Memory B cell (primary cell): Measurements from ENCODE around the gene TSHZ1.

Experiments
- ATAC-seq: fragments of 150-1000 bp; cut with Tn5 transposase; 2 replicates; pipeline ENCODE4 v1.10.0; 2021; ENCODE audit warnings: low read depth, mild to moderate bottlenecking, moderate library complexity
- DNase-seq, 2 donors: peaks; one replicate each; pipeline ENCODE4 v3.0.0; 2022; ENCODE audit warnings: low spot score in 2 of 2
- H3K27ac Mint-ChIP-seq: one replicate; pipeline ENCODE4 v1.8.0; 2022; ENCODE audit warnings: mild to moderate bottlenecking, moderate library complexity, mixed read lengths
- H3K27me3 Mint-ChIP-seq: one replicate; pipeline ENCODE4 v1.8.0; 2022; ENCODE audit warnings: mixed read lengths
- H3K36me3 Mint-ChIP-seq: one replicate; pipeline ENCODE4 v1.8.0; 2022; ENCODE audit warnings: mild to moderate bottlenecking, mixed read lengths
- H3K4me1 Mint-ChIP-seq: one replicate; pipeline ENCODE4 v1.8.0; 2022; ENCODE audit warnings: mixed read lengths
- H3K4me3 Mint-ChIP-seq: one replicate; pipeline ENCODE4 v1.8.0; 2022; ENCODE audit warnings: mild to moderate bottlenecking, moderate library complexity, mixed read lengths
- H3K9me3 Mint-ChIP-seq: one replicate; pipeline ENCODE4 v1.8.0; 2022; ENCODE audit warnings: mixed read lengths

The TSHZ1 gene

DNA sequence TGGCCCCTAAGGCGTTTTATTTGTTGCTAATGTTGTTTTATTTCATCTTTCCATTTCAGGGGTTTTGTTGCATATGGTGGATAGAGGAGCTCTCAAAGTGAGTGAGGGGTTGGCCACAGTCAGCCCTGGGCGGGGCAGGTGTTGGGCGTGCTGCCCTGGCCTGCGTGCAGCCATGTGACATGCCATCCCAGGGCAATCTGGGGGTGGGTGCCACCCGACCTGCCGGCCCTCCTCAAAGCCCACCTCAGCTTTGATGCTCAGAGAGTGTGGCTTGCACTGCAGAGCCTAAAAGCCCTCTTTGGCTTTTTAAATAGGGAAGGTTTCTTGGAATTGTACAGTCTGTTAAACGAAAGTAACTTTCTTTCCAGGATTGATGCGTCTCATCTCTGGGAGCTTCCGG, 18.4 kb downstream of the TSHZ1 start:
- Mint-ChIP-seq H3K36me3 (no peaks in the 10 kb centered on the region), H3K4me1 (peaks cover 6% of the 10 kb centered on the region), H3K9me3 (no peaks in the 10 kb centered on the region), H3K27me3 (no peaks in the 10 kb centered on the region), H3K4me3 (no peak overlapping the region), H3K27ac (no peak overlapping the region)
- no peak for ATAC-seq
- DNase-seq = no peak

DNA sequence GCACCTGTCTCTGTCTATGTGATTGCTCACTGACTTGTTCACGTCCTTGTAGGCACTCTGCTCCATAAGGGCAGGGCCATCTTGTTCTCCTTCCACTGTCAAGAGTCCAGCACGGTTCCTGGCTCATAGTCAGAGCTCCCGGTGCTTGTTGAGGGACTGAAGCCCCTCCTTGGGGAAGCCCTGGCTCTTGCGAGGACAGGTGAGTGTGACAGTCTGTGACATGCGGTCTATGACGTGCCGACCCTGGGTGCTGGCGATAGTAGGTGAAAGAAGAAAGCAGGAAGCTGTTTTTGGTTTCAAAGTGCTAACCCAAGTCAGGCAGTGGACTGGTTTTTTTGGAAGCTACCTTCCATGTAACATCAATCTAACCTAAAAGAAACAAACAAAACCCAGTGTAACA, 18.8 kb downstream of the TSHZ1 start:
- Mint-ChIP-seq H3K27ac (no peak overlapping the region), H3K27me3 (no peaks in the 10 kb centered on the region), H3K4me1 (peaks cover 6% of the 10 kb centered on the region), H3K4me3 (no peak overlapping the region), H3K9me3 (no peaks in the 10 kb centered on the region), H3K36me3 (no peaks in the 10 kb centered on the region)
- DNase-seq (no peak), ATAC-seq (no peak)

- Mint-ChIP-seq H3K4me1 (peaks cover 6% of the 10 kb centered on the region), H3K36me3 (peaks cover 3% of the 10 kb centered on the region), H3K27ac (no peak overlapping the region), H3K9me3 (no peaks in the 10 kb centered on the region), H3K27me3 (no peaks in the 10 kb centered on the region), H3K4me3 (no peak overlapping the region)
- DNase-seq (no peak), ATAC-seq (no peak)
Measured at GRCh38 chr18:75230163-75231052, 19.8 kb downstream of the TSHZ1 start.

GRCh38 chr18:75231053-75231406, 20.4 kb downstream of the TSHZ1 start:
- Mint-ChIP-seq H3K4me1 (peaks cover 10% of the 10 kb centered on the region), H3K4me3 (no peak overlapping the region), H3K36me3 (peaks cover 6% of the 10 kb centered on the region), H3K27ac (no peak overlapping the region), H3K9me3 (no peaks in the 10 kb centered on the region), H3K27me3 (no peaks in the 10 kb centered on the region)
- no peak for DNase-seq
- no peak for ATAC-seq

DNA sequence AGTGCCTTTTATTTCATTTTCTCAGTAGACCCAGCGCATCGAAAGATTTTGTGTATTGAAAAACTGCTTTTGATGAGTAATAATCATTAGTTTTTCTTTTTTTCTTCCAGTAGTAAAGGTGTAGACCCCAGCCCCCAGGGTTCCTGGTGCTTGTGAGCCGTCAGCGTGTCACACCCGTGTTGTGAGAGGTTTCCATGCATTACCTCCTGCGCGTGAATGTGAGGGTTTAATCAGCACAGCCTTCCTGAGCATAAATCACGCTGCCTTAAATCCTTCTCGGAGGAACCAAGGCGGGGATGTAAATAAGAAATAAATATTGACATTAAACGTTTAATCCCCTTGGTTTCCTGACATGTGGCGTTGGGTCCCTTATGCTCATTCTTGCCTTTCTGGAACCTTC, 24.3 kb downstream of the TSHZ1 start:
- no peak for ATAC-seq
- Mint-ChIP-seq H3K36me3 (peaks cover 11% of the 10 kb centered on the region), H3K27ac (no peak overlapping the region), H3K4me1 (peaks cover 10% of the 10 kb centered on the region), H3K27me3 (no peaks in the 10 kb centered on the region), H3K9me3 (no peaks in the 10 kb centered on the region), H3K4me3 (no peak overlapping the region)
- DNase-seq = no peak

GRCh38 chr18:75235896-75236295, 25.3 kb downstream of the TSHZ1 start:
- DNase-seq (no peak), ATAC-seq (no peak)
- no peak overlapping the region for H3K27ac Mint-ChIP-seq
- no peaks in the 10 kb centered on the region for H3K27me3 Mint-ChIP-seq
- peaks cover 11% of the 10 kb centered on the region for H3K36me3 Mint-ChIP-seq
- no peak overlapping the region for H3K4me3 Mint-ChIP-seq
- peaks cover 10% of the 10 kb centered on the region for H3K4me1 Mint-ChIP-seq
- H3K9me3 Mint-ChIP-seq = no peaks in the 10 kb centered on the region

DNA sequence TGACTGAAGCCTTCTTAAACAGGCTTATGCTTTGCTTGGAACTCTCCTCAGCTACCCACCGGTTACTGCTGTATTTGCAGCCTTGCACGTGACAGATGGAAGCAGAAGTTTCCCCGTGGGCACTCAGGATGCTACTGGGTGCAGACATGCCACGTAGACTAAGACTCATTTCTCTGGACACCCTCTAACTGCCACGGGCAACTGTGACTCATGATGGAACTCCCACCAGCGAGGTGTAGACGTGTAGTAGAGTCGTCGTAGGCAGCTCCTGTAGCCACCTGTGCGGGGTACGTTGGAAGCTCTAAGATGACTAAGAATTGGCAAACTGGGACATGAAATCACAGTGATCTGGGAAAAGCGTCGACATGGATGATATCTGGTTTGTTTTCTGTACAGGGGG, 27.5 kb downstream of the TSHZ1 start:
- DNase-seq (no peak), ATAC-seq (no peak)
- Mint-ChIP-seq H3K9me3 (no peaks in the 10 kb centered on the region), H3K36me3 (peaks cover 11% of the 10 kb centered on the region), H3K4me3 (no peak overlapping the region), H3K4me1 (peaks cover 10% of the 10 kb centered on the region), H3K27ac (no peak overlapping the region), H3K27me3 (no peaks in the 10 kb centered on the region)

DNA sequence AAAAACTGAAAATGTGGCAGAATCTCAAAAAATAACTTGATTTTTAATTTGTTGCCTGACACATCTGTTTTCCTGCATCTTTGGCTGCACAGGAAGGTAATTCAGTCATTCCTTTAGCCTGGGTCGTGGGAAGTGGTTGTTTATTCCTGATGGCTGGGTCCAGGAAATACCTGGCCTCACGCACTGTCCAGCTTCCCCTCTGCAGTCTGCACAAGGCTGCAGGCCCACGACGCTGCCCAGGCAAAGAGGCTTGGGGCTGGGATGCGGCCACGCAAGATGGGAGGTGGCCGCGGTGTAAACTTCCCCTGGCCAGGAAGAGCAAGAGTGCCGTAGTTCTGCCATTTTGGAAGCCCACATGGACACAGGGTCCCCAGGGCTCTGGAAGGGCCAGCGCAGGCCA, 28.2 kb downstream of the TSHZ1 start:
- H3K4me3 Mint-ChIP-seq = no peak overlapping the region
- ATAC-seq (no peak), DNase-seq (no peak)
- no peaks in the 10 kb centered on the region for H3K27me3 Mint-ChIP-seq
- H3K9me3 Mint-ChIP-seq = no peaks in the 10 kb centered on the region
- no peak overlapping the region for H3K27ac Mint-ChIP-seq
- H3K4me1 Mint-ChIP-seq = peaks cover 12% of the 10 kb centered on the region
- H3K36me3 Mint-ChIP-seq = peaks cover 11% of the 10 kb centered on the region

DNA sequence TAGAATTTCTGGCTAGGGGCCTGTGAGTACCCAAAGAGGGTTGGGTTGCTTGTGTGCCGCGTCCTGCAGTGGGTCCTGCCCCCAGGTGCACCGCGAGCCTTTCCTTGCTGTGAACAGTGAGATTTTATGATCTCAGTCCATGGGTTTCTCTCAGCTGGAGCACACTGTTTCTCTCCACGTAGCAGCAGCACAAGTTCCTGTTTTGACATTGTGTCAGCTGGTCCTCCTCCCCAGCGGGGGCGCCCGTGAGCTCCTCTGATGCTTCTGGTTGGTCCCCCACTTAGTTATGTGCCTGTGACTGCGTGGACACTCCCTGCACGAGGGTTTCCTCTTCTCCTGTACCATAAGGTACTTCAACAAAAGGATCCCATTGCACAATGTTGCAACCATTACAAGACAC, 29.8 kb downstream of the TSHZ1 start:
- no peaks in the 10 kb centered on the region for H3K27me3 Mint-ChIP-seq
- peaks cover 15% of the 10 kb centered on the region for H3K4me1 Mint-ChIP-seq
- no peak overlapping the region for H3K4me3 Mint-ChIP-seq
- H3K36me3 Mint-ChIP-seq = peaks cover 8% of the 10 kb centered on the region
- H3K27ac Mint-ChIP-seq = no peak overlapping the region
- DNase-seq = no peak
- ATAC-seq = no peak
- no peaks in the 10 kb centered on the region for H3K9me3 Mint-ChIP-seq

DNA sequence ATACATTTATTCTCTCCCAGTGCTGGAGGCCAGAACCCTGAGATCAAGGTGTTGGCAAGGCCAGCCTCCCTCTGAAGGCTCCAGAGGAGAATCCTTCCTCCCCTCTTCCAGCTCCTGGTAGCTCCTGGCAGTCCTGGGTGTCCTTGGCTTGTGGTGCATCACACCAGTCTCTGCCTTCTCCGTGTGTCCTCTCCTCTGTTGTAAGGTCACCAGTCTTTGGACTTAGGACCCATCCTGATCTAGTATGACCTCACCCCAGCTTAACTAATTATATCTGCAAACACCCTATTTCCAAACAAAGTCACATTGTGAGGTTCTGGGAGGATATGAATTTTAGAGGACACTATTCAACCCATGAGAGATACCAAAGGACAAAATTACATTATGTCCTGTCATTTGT, 31.1 kb downstream of the TSHZ1 start:
- peaks cover 5% of the 10 kb centered on the region for H3K36me3 Mint-ChIP-seq
- peaks cover 13% of the 10 kb centered on the region for H3K4me1 Mint-ChIP-seq
- H3K4me3 Mint-ChIP-seq = no peak overlapping the region
- no peaks in the 10 kb centered on the region for H3K27me3 Mint-ChIP-seq
- H3K9me3 Mint-ChIP-seq = no peaks in the 10 kb centered on the region
- no peak for ATAC-seq
- H3K27ac Mint-ChIP-seq = no peak overlapping the region
- DNase-seq = no peak

- H3K27me3 Mint-ChIP-seq = no peaks in the 10 kb centered on the region
- H3K9me3 Mint-ChIP-seq = peaks cover under 1% of the 10 kb centered on the region
- H3K4me3 Mint-ChIP-seq = no peak overlapping the region
- peaks cover 21% of the 10 kb centered on the region for H3K4me1 Mint-ChIP-seq
- DNase-seq = no peak
- H3K27ac Mint-ChIP-seq = no peak overlapping the region
- ATAC-seq = no peak
- H3K36me3 Mint-ChIP-seq = no peaks in the 10 kb centered on the region
Measured at GRCh38 chr18:75244351-75245313, 34.0 kb downstream of the TSHZ1 start.

- H3K4me1 Mint-ChIP-seq = peaks cover 28% of the 10 kb centered on the region
- peak overlapping the region; percentile 82 for H3K27ac Mint-ChIP-seq
- H3K4me3 Mint-ChIP-seq = peak overlapping the region; percentile 76
- ATAC-seq (no peak), DNase-seq (no peak)
- H3K9me3 Mint-ChIP-seq = peaks cover 5% of the 10 kb centered on the region
- H3K36me3 Mint-ChIP-seq = peaks cover 5% of the 10 kb centered on the region
- no peaks in the 10 kb centered on the region for H3K27me3 Mint-ChIP-seq
Measured at GRCh38 chr18:75246721-75247610, 36.4 kb downstream of the TSHZ1 start.

DNA sequence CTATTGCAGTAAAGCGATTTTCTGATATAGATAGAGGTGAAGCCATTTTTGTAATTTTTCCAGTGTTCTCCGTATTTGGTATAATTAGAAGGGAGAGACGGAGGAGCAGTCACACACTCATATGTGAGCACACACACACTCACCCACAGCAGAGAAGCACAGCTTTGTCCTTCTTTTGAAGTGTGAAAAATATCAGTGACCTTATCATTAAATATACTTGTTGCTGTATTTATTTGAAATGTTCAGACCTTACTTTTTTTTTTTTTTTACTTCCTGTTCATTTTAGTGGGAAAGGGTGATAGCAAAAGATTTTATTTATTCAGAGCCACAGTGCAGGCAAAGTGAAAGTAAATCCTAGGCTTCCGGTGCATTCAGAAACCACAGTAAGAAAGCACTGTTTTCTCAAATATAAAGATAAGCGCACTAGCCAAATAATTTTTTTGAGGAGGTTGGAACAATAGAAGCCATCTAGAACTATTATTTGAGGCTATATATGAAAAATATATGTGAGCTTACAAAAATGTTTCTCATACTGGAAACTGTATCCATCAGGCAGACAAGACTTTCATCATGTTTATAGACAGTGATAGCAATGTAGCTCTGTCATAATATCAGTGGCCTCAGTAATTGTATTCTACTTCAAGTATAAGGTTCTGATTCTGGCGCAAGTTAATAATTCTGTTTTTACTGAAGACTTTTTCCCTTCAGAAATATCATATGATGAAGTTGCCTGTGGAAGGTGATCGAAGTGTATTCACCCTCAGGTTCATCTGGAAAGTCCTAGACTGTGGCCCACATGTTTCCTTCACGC, 37.2 kb downstream of the TSHZ1 start:
- H3K27ac Mint-ChIP-seq = peak overlapping the region; percentile 82
- DNase-seq (no peak), ATAC-seq (peak; percentile 37)
- peaks cover 31% of the 10 kb centered on the region for H3K4me1 Mint-ChIP-seq
- peak overlapping the region; percentile 76 for H3K4me3 Mint-ChIP-seq
- no peaks in the 10 kb centered on the region for H3K27me3 Mint-ChIP-seq
- H3K9me3 Mint-ChIP-seq = peaks cover 5% of the 10 kb centered on the region
- peaks cover 5% of the 10 kb centered on the region for H3K36me3 Mint-ChIP-seq
